Activated CD4-positive, CD25-positive, alpha-beta regulatory T cell treated with anti-CD3 and anti-CD28 coated beads, Interleukin-2, amount 50 U/mL, for 24 hours (primary cell): ENCODE results near the gene APBB2.
"Not testable (repeated sequence)": the region's sequence is repeated elsewhere in the genome, so short reads cannot be mapped to it uniquely, and the experiment has no call there.

Source experiments
- ATAC-seq, 2 donors: fragments of 150-1000 bp; cut with Tn5 transposase; one replicate each; pipeline ENCODE4 v1.10.0; 2021; ENCODE audit warnings: mild to moderate bottlenecking in 1 of 2, moderate library complexity in 1 of 2

Gene APBB2

GRCh38 chr4:41059411-41059810 lies 154.9 kb downstream of the APBB2 start:
- not testable (repeated sequence) for ATAC-seq

DNA sequence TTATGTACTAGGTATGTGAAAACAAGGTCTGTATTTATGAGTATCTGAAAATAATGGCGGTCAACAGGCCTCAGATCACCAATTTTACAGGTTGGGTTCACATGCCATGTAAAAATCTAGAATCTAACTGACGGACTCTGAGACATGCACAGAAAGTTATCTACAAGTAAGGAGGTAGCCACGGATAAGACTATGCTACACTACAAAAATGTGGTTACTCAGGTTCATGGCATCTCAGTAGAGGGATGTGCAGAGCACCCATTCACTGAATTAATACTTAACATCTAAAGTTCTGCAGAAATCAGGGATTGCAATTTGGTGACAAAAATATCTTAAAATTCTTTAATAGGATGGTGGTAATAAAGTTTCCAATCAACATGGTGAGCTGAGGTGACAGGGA lies 155.9 kb downstream of the APBB2 start:
- ATAC-seq, result no peak

GRCh38 chr4:41057467-41057866 lies 156.9 kb downstream of the APBB2 start:
- ATAC-seq, result no peak

DNA sequence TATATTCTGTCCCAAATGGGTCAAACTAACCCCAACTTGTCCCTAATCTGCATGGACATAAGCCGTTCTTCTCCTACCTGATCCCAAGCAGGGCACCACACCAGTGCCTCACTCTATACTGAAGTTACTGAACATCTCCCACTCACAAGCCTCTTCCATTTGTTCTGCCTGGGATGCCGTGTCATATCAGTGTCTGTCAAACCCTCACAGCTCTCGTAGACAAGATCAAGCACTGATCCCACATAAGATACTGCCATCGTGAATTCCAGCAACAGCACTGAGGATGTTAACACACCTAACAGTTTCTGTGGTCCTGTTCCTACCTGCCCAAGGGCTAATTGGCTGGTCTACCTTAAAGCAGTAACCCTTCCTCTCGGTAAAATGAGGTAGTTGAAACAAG lies 162.1 kb downstream of the APBB2 start:
- no peak for ATAC-seq

DNA sequence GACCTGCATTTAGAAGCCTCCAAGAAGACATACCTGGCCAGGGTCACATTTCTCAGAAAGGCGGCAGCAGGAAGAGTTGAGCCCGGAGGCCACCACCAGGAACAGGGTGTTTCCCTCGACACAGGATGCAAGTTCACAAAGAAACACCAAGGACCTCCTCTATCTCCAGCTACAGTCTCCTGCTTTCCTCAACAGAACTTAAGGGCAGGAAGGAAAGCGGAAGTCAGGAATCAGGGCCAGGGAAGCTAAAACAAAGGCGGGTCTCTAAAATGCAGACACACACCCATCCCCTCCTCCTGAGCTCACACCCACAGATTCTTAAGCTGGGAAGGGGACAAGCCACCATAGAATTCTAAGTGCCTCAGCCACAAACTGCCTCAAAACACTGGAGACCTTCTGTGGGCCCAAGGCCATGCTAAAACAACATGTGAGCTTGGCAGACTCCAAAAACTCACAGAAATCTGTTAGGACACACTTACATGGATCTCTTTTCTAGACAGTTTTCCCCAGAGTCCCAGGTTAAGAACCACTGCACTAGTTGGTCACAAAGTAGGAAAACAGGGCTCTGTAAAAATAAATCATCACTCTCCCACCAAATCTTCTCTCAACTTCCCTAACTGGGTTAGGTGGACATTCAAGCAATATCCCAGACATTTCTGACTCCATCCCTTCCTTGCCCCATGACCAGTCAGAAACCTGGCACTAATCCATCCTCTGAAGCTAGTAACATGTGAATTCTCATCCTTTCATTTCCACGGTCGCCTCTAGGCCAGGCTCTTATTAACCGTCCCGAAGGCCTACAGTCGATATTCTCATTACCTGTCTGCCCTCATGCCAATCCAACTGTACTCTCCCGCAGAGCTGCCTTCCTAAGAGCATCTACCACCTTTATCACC lies 163.2 kb downstream of the APBB2 start:
- no peak for ATAC-seq

GRCh38 chr4:41050116-41050515 lies 164.2 kb downstream of the APBB2 start:
- no peak for ATAC-seq

DNA sequence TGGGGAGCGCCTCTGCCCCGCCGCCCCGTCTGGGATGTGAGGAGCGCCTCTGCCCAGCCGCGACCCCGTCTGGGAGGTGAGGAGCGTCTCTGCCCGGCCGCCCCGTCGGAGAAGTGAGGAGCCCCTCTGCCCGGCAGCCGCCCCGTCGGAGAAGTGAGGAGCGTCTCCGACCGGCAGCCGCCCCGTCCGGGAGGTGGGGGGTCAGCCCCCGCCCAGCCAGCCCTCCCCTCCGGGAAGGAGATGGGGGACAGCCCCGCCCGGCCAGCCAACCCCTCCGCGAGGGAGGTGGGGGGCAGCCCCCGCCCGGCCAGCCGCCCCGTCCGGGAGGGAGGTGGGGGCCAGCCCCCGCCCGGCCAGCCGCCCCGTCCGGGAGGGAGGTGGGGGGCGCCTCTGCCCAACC lies 165.2 kb downstream of the APBB2 start:
- not testable (repeated sequence) for ATAC-seq

DNA sequence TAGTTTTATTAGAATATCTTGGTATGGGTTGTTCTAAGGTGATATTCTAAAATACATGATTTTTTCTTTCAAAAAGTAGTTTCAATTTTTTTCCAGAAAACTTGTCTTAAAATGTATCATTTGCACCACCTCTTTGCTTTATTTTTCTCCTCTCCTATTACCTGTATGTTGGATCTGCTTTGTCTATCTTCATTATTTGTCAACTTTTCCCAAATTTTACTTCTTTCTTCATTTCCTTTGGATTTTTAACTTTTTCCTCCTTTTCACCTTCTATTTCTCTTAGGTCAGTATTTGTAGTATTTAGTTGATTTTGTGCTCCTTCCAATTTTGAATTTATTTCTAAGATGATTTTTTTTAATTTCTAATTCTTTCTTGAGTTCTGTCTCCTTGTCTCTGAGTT lies 169.6 kb downstream of the APBB2 start:
- ATAC-seq, result no peak

GRCh38 chr4:41044165-41044564 lies 170.2 kb downstream of the APBB2 start:
- ATAC-seq, result no peak

DNA sequence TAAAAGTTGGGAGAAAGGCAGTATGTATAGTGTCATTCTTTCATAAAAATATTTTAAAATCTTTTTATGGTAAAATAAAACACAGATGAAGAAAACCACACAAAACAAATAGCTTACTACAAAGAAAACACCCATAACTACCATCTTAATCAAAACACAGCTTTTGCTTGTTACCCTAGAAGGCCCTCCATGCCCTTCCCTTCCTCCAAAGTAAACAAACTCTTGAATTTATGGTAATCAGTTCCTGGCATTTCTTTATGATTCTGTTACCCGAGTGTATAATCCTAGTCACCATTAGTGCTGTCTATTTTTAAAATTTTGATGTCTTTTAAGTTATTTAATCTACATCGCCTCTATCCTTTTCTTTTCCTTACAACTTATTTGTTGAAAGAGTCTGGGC lies 170.9 kb downstream of the APBB2 start:
- no peak for ATAC-seq

DNA sequence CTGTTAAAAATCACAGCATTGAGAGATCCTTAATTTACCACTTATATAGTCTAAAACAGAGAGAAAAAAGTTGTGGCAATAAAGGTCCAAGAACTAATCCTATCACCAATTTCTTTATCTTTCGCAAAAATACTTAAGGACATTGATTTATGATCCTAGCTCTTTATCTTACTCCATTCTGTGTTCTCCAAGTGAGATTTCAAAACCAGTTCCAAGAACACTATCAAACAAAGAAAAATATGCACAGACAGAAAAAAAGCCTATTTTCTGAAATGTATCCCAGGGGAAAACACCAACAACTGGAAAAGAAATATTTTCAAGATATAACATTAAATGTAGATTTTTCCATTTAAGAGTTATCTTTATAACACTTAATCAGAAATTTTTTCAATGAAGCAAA lies 172.8 kb downstream of the APBB2 start:
- ATAC-seq, result no peak

DNA sequence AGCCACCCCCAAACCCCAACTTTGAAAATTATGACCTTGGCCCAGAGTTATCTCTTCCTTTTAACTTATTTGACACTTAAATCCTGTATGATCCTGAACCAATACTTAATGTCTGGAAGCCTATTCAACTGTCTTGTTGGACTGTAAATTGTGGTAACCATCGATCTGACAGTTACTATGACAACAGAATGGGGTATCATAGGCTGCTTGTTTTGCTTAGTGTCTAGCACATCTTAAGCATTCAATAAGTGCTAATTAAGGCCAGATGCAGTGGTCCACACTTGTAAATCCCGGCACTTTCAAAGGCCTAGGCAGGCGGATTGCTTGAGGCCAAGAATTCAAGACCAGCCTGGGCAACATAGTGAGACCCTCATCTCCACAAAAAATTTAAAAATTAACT lies 175.0 kb downstream of the APBB2 start:
- no peak for ATAC-seq

GRCh38 chr4:41038304-41038703 lies 176.0 kb downstream of the APBB2 start:
- no peak for ATAC-seq

DNA sequence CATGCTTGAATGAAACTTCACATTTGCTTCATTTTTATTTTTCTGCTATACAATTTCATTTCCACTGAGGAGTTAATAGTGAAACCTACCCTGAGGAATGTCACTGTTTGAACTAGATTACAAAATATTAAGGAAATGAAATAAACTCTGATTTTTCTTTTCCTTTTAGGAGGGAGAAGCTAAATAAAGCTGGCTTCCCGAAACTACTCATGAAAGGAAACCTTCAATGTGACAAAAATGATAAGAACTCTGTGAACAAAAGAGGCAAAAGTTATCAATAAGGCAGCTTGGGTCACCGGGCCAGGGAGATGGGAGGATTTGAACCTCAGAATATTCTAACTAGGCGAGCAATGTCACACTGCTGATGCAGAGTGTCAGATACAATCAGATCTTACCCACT lies 185.2 kb downstream of the APBB2 start:
- no peak for ATAC-seq

- no peak for ATAC-seq
These were observed 185.8 kb downstream of the APBB2 start for GRCh38 chr4:41028392-41029076.

DNA sequence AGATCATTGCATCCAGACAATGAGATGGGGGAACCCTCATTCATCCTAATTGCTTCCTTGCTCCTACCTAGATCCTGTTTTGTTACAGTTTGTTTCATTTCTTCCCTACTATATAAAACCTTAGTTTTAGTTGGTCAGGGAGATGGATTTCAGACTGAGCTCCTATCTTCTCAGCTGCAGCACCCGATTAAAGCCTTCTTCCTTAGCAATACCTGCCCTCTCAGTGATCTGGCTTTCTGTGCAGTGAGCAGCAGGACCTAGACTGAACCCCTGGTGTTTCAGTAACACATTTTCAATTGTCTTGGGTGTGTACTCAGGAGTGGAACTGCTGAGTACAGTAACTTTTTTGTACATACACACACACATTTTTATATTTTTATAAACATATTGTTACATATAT lies 187.4 kb downstream of the APBB2 start:
- ATAC-seq, result no peak

GRCh38 chr4:41025824-41026223 lies 188.5 kb downstream of the APBB2 start:
- ATAC-seq, result no peak

DNA sequence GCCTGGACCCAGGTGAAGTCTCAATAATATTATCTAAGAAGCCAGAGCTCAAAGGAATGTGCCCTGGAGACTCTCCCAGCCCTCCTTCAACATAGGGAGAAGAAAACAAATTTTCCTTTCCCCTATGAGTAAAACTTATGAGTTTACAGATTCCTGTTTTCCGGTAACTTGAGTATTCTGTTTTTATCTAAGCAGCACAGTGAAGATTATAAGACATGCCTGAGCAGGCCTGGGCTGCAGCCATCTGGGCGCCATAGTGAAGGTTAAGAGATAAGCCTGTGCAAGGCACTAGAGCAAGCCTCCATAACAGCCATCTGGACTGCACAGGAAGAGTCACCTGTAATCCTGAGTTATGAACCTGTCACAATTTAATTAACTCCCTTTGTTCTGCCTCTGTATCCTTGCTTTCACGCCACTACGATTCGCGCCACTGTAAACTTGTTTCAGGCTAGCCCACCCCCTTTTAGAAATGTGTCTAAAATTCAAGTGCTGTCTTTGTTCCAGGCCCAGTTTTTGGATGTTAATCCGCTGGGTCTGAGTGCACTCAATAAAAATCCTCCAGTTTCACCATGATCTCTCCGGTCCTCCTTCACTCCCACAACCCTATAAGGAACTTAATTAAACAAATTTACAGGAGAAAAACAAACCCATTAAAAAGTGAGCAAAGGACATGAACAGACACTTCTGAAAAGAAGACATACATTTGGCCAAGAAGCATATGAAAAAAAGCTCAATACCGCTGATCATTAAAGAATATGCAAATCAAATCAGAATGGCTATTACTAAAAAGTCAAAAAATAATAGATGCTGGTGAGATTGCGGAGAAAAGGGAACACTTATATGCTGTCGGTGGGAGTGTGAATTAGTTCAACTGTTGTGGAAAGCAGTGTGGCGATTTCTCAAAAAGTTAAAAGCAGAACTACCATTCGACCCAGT lies 189.5 kb downstream of the APBB2 start:
- ATAC-seq, result no peak

DNA sequence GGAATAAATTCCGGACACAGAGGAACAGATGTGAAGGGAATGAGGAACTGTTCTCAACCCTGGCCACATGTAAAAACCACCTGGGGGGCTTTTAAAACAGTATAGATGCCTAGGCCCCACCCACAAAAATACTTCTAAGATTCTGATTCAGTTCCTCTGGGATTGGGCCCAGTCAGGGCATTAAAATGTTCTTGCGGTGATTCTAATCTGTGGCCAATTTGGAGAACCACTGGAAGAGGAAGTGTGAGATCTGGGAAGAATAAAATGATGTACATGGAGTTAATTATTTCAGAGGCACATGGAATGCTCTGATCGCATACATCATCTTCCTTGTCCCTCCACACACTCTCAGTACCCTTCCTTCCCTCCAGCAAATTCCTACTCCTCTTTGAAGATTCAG lies 192.2 kb downstream of the APBB2 start:
- no peak for ATAC-seq

DNA sequence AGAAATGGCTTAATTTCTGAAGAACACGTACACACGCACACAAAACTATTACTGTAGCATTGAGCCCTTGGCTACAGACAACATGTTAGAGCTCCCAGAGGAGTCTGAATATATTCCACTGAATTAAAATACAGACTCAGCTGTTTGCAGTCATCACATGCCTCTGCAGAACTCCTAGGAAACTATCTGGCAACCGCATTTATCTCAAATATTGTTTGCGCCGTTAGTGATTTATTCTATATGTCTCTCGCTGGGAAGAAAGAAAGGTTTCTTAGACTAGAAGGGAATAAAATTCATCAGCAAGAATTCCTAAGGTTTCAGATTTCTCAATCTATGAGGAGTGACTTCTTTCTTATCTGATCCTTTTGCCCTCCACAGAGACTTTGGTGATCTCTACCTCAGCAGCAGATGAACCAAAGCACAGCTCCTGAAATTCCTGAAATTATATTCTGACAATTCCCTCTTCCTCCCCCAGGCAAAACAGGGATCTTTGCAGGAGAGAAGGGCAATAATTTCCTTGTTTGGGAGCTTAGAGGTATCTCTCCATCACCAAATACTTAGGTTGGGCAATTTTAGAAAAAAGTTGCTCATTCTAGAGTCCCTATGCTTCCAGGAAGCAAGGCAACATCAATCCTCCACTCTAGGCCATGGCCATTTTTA lies 199.2 kb downstream of the APBB2 start:
- ATAC-seq, result no peak

DNA sequence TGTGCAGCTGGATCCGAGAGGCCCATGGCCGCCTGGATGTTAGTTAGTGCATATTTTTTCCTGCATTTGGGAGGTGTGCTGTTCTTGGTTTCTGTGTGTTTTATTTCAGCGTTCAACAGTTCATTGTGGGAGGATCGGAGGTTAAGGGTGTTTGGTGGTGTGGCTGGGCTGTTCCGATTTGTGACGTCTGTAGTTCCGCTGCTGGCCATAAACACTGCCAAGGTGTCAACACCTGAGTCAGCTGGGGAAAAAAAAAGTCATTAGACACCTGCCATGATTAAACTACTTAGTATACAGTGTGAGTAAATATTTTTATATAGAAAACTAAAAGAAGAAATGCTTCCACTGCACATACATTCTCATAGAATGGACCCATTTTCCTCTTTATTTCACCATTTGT lies 200.2 kb downstream of the APBB2 start:
- no peak for ATAC-seq

GRCh38 chr4:41013746-41014145 lies 200.6 kb downstream of the APBB2 start:
- no peak for ATAC-seq

GRCh38 chr4:41012911-41013310 lies 201.4 kb downstream of the APBB2 start:
- no peak for ATAC-seq
